Peyer's patch (tissue), 4 donors: ENCODE data around the gene ATL2. TPM values are rescaled to one million over a fixed set of nuclear protein-coding genes. Genes with fewer than 3 reads are reported as not detected.
"Not testable (repeated sequence)": the region's sequence is repeated elsewhere in the genome, so short reads cannot be mapped to it uniquely, and the experiment has no call there.

Experiments used
- DNase-seq, 3 donors: peaks; one replicate each; pipeline ENCODE4 v3.0.0-alpha.2; 2017 to 2019
- H3K27ac ChIP-seq, 4 donors: fragments of 200-600 bp; sonication (generic); one replicate each; pipeline ENCODE4 v1.5.1; 2016 to 2019
- H3K27me3 ChIP-seq, 2 donors: fragments of 200-600 bp; sonication (generic); one replicate each; pipeline ENCODE4 v1.5.1; 2019
- H3K36me3 ChIP-seq, 3 donors: fragments of 200-600 bp; sonication (generic); one replicate each; pipeline ENCODE4 v1.5.1; 2016 to 2019
- H3K4me1 ChIP-seq, 4 donors: fragments of 200-600 bp; sonication (generic); one replicate each; pipeline ENCODE4 v1.5.1; 2016 to 2019
- H3K4me3 ChIP-seq, 4 donors: fragments of 200-600 bp; sonication (generic); 1 replicate in 3 of 4; 2 replicates in 1 of 4; pipeline ENCODE4 v1.5.1; 2016 to 2019; ENCODE audit warnings: mild to moderate bottlenecking in 1 of 4
- H3K9me3 ChIP-seq, 4 donors: fragments of 200-600 bp; sonication (generic); one replicate each; pipeline ENCODE4 v1.5.1; 2016 to 2019; ENCODE audit warnings: mild to moderate bottlenecking in 1 of 4
- POLR2A ChIP-seq, 2 donors: fragments of 450-650 bp; IDR thresholded peaks; one replicate each; pipeline ENCODE4 v1.5.1; 2017; ENCODE audit warnings: antibody characterized with exemption in 2 of 2, mild to moderate bottlenecking in 2 of 2, moderate library complexity in 2 of 2
- total RNA-seq, 4 donors: library from RNA; depleted of rRNA; stranded (reverse); fragments of >200 nt; gene quantifications; one replicate each; pipeline ENCODE4 v1.1.0, GENCODE V29; 2016
- TF ChIP-seq, protein P1 (sequence below), 6 experiments: fragments of 450-650 bp in 4 of 6; fragments of 200-600 bp in 2 of 6; sonication (generic) in 1 of 6; IDR thresholded peaks; one replicate each; pipeline ENCODE4 v1.5.1; 2017 to 2019; ENCODE audit warnings: antibody characterized with exemption in 6 of 6, mild to moderate bottlenecking in 3 of 6, moderate library complexity in 1 of 6

The ATL2 gene
- total RNA-seq, 4 donors from 2014 or later = 87.9 to 170 (median 132) TPM

DNA sequence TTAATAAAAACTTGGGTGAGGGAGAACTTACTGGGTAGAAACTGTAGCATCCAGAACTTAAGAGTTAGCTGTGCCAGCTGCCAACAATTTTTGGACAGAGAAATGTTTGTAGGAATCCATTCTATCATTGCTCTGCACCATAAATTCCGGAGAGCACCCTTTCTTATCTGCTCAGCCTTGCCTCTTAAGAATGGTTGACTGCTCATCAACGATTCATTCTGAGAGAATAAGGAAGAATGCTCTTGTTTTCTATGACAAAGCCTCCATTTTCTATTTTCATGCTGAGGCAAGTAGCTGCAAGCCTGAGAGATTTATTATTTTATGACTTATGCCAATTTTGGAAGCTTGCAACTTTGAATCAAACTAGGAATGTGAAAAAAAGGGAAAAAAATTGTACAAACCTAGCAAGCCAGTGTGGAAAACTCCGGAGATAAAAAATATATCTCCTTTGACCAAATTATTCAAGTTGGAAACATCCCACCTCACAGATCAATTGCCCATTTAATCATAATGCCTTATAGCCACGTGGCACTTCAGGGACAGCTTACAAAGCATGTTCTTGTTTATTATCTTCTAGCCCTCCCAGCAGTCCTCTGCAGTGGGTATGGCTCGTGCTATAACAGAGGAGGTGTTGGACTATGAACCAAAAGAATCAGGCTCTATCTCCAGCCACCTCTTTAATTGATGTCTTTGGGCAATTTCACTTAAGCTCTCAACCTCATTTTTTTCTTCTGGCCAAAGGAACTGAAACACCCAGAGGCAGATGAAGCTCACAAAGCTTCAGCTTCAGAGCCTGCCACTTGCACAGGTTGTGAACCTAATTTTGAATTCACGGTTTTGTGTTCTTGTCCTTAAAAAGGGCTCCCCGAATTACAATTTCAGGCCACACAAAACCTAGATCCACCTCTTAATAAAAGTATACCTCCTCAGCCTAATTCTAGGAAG is 40.9 kb upstream of the ATL2 start:
- Histone ChIP-seq H3K4me1 (peaks cover 0 to 11% (median 0%) of the 10 kb centered on the region in 4 donors), H3K27ac (no peak overlapping the region), H3K27me3 (no peaks in the 10 kb centered on the region), H3K36me3 (no peaks in the 10 kb centered on the region), H3K4me3 (no peak overlapping the region), H3K9me3 (peaks cover 0 to 2% (median under 1%) of the 10 kb centered on the region in 4 donors)
- no peak for DNase-seq
- TF ChIP-seq POLR2A (IDR thresholded peaks at IDR 0.05) = no peak
- TF ChIP-seq, protein P1, sequence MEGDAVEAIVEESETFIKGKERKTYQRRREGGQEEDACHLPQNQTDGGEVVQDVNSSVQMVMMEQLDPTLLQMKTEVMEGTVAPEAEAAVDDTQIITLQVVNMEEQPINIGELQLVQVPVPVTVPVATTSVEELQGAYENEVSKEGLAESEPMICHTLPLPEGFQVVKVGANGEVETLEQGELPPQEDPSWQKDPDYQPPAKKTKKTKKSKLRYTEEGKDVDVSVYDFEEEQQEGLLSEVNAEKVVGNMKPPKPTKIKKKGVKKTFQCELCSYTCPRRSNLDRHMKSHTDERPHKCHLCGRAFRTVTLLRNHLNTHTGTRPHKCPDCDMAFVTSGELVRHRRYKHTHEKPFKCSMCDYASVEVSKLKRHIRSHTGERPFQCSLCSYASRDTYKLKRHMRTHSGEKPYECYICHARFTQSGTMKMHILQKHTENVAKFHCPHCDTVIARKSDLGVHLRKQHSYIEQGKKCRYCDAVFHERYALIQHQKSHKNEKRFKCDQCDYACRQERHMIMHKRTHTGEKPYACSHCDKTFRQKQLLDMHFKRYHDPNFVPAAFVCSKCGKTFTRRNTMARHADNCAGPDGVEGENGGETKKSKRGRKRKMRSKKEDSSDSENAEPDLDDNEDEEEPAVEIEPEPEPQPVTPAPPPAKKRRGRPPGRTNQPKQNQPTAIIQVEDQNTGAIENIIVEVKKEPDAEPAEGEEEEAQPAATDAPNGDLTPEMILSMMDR (IDR thresholded peaks at IDR 0.05) = no peak

DNA sequence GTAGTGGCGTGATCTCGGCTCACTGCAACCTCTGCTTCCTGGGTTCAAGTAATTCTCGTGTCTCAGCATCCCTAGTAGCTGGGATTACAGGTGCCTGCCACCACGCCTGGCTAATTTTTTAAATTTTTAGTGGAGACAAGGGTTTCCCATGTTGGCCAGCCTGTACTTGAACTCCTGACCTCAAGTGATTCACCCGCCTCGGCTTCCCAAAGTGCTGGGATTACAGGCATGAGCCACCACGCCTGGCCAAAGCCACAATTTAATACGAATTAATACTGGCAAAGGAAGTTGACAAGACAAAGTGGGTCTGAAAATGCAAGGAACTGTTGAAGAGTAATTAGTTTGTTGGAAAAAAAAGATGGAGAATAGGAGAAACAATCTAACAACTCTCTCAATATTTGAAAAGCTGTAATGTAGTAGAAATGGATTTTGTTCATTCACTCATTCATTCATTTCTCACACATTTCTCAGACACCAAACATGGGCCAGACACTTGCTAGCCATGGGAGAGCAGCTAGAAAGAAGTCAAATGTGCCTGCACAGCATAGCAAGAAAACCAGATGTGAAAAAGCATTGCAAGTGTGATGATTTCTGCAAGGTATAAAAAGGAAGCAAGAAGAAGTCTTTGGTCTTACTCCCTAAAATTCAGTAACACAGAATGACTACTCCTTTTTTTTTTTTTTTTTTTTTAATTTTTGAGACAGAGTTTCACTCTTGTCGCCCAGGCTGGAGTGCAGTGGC is 39.4 kb upstream of the ATL2 start:
- H3K9me3 ChIP-seq = peaks cover 0 to 12% (median 6%) of the 10 kb centered on the region in 4 donors
- H3K27ac ChIP-seq = no peak overlapping the region
- no peaks in the 10 kb centered on the region for H3K27me3 ChIP-seq
- no peaks in the 10 kb centered on the region for H3K36me3 ChIP-seq
- H3K4me3 ChIP-seq = no peak overlapping the region
- TF ChIP-seq, protein P1 (IDR thresholded peaks at IDR 0.05) = no peak
- TF ChIP-seq POLR2A (IDR thresholded peaks at IDR 0.05) = no peak
- peaks cover 0 to 11% (median 0%) of the 10 kb centered on the region in 4 donors for H3K4me1 ChIP-seq
- DNase-seq = no peak

DNA sequence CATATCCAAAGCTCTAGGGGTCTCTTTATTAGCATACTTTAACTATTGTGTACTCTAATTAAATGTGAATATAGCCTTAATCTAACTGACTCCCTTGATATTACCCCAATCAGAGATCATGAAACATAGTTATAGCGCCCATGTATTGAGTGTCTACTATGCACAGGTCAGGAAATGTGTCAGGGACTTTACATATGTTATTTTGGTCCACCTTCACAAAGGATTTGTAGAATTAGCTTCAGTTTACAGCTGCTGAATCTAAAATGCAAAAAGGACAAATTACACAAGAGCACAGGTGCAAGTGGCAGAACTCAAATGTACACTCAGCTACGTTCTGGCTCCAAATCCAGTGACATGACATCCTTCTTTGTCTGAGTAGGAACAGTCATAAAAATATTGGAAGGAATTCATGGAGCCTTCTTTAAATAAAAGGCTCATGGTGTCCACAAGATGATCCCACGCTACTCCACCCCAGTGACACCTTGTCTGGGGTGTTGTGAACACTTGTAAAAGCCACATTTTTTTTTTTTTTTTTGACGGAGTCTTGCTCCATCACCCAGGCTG is 38.7 kb upstream of the ATL2 start:
- H3K9me3 ChIP-seq = peaks cover 0 to 12% (median 6%) of the 10 kb centered on the region in 4 donors
- H3K27me3 ChIP-seq = no peaks in the 10 kb centered on the region
- peaks cover 0 to 11% (median 0%) of the 10 kb centered on the region in 4 donors for H3K4me1 ChIP-seq
- no peak overlapping the region for H3K27ac ChIP-seq
- no peak for TF ChIP-seq POLR2A (IDR thresholded peaks at IDR 0.05)
- TF ChIP-seq, protein P1 (IDR thresholded peaks at IDR 0.05) = no peak
- no peaks in the 10 kb centered on the region for H3K36me3 ChIP-seq
- no peak overlapping the region for H3K4me3 ChIP-seq
- no peak for DNase-seq

DNA sequence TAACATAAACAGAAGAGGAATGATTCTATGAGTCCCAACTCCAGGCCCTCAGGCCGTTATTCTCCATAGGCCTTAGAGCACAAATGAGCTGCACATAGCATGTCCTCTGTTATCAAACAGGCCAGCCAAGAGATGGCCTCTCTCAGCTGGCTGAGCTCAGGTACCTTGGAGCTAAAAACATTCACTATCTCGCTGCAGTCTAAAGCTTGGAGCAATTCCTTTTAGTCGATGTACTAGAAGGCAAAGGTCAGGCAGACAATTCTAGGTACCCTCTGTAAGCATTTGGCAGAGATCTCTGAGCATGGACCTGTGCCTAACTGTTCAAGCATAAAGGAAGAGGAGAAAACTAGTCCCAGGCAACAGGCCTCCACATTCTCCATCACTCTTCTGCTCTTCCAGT is 38.0 kb upstream of the ATL2 start:
- no peaks in the 10 kb centered on the region for H3K27me3 ChIP-seq
- no peak overlapping the region for H3K27ac ChIP-seq
- H3K4me3 ChIP-seq = no peak overlapping the region
- no peak for DNase-seq
- H3K36me3 ChIP-seq = no peaks in the 10 kb centered on the region
- TF ChIP-seq POLR2A (IDR thresholded peaks at IDR 0.05) = no peak
- TF ChIP-seq, protein P1 (IDR thresholded peaks at IDR 0.05) = no peak
- H3K4me1 ChIP-seq = peaks cover 0 to 11% (median 1%) of the 10 kb centered on the region in 4 donors
- H3K9me3 ChIP-seq = peaks cover 0 to 12% (median 6%) of the 10 kb centered on the region in 4 donors

DNA sequence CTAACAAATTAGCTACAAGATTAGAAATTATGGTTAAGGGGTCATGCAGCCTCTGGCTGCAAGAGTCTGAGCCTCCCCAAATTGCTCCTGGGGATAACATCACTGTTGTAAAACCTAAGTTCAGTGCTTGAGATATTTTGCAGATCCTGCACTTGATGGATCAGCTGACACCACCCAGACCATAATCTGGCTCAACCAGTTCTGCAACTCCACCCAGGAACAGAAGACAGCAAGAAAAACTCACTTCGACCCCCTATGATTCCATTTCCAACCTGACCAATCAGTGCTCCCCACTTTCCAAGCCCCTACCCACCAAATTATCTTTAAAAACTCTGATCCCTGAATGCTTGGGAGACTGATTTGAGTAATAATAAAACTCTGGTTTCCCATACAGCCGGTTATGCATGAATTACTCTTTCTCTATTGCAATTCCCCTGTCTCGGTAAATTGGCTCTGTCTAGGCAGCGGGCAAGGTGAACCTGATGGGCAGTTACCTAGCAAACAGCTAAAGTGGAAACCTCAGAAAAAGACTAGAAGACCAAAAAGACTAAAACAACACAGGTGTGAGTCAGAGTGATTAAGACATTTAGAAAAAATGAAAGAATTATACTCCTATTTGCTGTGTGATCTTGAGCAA is 35.3 kb upstream of the ATL2 start:
- not testable (repeated sequence) for H3K27me3 ChIP-seq, H3K27ac ChIP-seq, H3K4me3 ChIP-seq, H3K36me3 ChIP-seq, DNase-seq
- peaks cover 0 to 12% (median 6%) of the 10 kb centered on the region in 4 donors for H3K9me3 ChIP-seq
- H3K4me1 ChIP-seq = peaks cover 0 to 11% (median 5%) of the 10 kb centered on the region in 4 donors
